AG09309 (cell line): ENCODE results near the gene RGSL1.

Source experiments
- DNase-seq: peaks from one replicate; pipeline ENCODE4 v3.0.0-alpha.2; 2010; ENCODE audit warnings: low read depth
- H3K4me3 ChIP-seq: 2 replicates; pipeline ENCODE4 v1.5.1; 2011; ENCODE audit warnings: mild to moderate bottlenecking, low read depth, low read length, moderate library complexity; ENCODE audit not compliant: control insufficient read depth
- TF ChIP-seq, protein P1 (sequence below): IDR thresholded peaks from 2 replicates; pipeline ENCODE4 v1.5.1; 2011; ENCODE audit warnings: mild to moderate bottlenecking, low read depth, low read length, inconsistent platforms; ENCODE audit not compliant: insufficient read depth, control insufficient read depth; ENCODE audit errors: missing control alignments

Gene RGSL1

DNA sequence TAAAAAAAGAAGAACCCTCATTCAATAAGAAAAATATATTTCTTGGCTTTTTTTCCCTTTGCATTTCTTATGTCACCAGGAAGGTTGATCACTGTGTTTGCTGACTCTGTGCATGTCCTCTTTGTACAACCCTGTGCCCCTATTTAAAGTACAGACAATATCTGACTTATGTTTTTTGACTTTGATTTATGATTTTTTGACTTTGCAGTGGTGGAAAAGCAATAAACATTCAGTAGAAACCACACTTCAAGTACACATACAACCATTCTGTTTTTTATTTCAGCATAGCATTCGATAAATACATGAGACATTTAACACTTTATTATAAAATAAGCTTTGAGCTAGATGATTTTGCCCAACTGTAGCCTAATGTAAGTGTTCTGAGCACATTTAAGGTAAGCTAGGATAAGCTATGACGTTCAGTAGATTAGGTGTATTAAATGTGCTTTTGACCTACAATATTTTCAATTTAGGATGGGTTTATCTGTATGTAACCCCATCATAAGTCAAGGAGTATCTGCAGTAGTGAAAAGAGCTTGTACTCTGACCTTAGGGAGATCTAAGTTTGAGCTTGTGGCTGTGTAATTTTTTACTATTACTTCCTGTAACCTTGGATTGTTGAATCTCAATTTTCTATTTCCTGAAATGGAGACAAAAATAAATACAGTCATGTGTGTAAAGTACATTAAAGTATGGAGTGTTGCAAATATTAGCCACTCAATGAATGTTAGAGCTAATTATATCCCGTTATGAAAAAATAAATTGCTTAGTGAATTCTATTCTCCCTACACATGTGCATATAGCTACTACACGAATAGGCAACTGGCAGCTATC, 137.9 kb downstream of the RGSL1 start:
- TF ChIP-seq, protein P1, sequence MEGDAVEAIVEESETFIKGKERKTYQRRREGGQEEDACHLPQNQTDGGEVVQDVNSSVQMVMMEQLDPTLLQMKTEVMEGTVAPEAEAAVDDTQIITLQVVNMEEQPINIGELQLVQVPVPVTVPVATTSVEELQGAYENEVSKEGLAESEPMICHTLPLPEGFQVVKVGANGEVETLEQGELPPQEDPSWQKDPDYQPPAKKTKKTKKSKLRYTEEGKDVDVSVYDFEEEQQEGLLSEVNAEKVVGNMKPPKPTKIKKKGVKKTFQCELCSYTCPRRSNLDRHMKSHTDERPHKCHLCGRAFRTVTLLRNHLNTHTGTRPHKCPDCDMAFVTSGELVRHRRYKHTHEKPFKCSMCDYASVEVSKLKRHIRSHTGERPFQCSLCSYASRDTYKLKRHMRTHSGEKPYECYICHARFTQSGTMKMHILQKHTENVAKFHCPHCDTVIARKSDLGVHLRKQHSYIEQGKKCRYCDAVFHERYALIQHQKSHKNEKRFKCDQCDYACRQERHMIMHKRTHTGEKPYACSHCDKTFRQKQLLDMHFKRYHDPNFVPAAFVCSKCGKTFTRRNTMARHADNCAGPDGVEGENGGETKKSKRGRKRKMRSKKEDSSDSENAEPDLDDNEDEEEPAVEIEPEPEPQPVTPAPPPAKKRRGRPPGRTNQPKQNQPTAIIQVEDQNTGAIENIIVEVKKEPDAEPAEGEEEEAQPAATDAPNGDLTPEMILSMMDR: no peak
- no peak for DNase-seq
- H3K4me3 ChIP-seq: peak overlapping the region; percentile 88

DNA sequence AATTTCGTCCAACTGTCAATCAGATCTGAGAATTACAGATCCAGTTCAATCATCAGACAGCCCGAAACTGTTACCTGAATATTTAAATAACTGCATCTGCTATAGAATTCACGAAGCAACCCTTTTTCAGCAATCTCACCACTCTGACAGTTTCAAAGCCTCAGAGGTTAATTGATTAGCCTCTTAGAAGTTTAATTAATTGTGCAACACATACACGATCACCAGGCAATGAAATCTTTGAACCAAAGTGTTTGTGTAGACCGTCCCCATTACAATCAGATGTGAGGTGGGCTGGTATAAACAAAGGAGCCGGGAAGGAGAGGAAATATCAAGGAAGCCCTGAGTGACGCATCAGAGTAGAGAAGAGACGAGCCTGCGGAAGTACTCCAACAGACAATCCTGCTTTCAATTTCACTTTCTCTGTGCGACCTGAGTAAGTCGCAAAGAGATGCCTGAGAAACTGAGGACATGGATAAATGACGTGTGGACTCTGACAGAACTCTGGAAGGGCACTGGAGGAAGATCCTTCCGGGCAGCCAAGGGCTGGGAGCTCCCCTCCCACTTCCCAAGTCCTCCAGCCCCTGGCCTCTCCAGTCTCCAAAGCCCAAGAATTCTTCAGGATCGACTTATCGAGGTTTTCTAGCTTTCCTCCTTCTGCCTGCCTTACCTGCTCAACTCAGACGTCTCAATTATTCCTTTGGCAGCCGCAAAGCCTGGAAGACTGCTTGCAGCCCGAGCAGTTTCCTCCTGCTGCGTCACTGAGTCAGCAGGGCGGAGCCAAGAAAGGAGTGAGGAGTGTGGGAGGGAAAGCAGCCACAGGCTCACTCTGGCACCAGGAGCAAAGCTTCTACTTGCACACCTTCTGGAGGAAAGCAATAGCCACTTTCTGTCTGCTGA, 138.8 kb downstream of the RGSL1 start, which contains the start of gene RNASEL:
RNASEL (minus strand) TSS at position 757 of the 897 bp plus-strand sequence. CDS start 2,450 bp downstream, outside the sequence.
- no peak for DNase-seq
- TF ChIP-seq, protein P1: no peak
- H3K4me3 ChIP-seq: peak within 1 kb of the TSS; percentile 88

DNA sequence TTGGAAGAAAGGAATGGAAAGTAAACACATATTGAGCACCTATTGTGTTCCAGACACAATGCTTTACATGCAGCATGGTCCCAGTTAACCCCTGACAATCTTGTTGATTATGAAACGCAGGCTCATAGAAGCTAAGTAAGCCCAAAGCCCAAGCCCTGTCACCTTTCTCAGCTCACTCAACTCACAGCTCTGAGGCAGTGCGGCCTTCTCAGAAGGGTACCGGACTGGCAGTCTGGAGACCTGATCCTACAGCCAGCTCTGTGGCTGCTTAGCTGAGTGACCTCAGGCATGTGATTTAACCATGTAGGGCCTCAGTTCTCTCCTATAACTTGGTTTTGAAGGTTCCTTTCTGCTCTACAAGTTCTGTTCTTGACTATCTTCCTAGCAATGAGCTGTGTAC, 139.6 kb downstream of the RGSL1 start:
- TF ChIP-seq, protein P1: no peak
- no peak overlapping the region for H3K4me3 ChIP-seq

DNA sequence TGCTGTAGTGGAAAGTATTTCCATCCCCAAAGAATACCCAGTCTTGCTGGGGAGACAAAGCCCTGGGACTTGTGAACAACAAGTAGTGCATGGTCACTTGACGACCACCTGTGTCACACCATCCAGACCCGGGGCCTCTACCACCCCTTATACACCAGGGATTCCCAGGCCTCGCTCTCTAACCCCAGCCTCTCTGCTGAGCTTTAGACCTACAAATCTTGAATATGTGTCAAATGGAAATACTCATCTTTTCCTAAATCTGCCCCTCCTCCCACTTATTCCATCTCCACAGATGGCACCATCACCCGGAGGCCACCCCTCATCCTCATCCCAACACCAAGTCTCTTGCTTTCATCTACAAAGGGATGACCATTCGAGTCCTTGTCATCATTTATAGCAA, 140.0 kb downstream of the RGSL1 start:
- H3K4me3 ChIP-seq: no peak overlapping the region
- no peak for DNase-seq
- TF ChIP-seq, protein P1: no peak

More for the DNA sequence above, 139.6 kb downstream of the RGSL1 start:
- DNase-seq: no peak

DNA sequence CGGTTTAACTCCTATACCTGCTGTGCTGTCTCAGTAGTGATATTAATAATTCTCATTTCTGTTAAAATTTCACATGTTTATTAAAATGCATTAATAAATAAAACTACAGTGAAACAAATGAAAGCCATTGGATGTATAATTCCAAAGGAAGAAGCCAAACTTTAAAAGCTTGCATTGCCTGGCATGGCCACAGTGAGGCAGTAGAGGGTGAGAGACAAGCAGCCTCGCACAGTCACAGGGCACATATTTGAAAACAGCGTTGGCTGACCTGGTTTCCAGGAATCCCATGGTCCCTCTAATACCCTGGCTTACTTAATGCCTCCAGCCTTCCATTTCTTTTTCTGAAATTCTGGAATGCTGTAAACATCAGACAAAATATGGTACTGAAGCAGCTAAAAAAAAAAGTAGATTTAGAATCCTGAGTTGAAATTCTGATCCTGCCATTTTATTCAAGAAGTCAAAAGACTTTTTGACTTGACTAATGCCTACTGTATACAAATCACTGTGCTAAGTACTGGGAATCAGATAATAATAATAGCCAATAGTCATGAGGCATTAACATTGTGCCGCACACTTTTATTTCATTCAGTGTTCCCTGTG, 145.8 kb downstream of the RGSL1 start:
- DNase-seq: no peak
- H3K4me3 ChIP-seq: no peak overlapping the region
- TF ChIP-seq, protein P1: peak; percentile 77

DNA sequence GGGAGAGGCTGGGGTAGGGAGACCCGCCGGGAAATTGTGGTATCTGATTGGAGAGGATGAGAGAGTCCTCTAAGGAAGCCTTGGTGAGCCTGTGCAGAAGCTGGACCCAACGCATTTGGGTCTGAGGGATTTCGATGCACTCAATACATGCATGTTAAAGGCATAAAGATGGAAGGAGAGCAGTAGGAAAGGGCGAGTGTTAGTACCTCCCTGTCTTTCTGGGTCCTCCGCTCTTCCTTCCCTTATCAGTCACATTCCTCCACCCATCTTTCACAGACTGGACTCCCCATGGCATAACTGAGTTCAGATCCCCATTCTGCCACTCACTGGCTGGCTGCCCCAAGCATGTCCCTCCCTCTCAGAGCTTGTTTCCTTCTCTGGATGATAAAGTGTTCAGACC, 147.0 kb downstream of the RGSL1 start:
- DNase-seq: no peak
- no peak overlapping the region for H3K4me3 ChIP-seq
- TF ChIP-seq, protein P1: no peak
